HG03103 (cell line): ENCODE data around the gene STARD5.
"Not testable (repeated sequence)": the region's sequence is repeated elsewhere in the genome, so short reads cannot be mapped to it uniquely, and the experiment has no call there.

Source experiments
- ATAC-seq: cut with Tn5 transposase; IDR thresholded peaks from one replicate; pipeline ENCODE4 v1.9.1; 2021; ENCODE audit warnings: low read depth; ENCODE audit not compliant: unreplicated experiment

The STARD5 gene, protein sequence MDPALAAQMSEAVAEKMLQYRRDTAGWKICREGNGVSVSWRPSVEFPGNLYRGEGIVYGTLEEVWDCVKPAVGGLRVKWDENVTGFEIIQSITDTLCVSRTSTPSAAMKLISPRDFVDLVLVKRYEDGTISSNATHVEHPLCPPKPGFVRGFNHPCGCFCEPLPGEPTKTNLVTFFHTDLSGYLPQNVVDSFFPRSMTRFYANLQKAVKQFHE

GRCh38 chr15:81323944-81324881 lies at the start of gene STARD5:
Gene STARD5, minus strand, starts transcription at chr15:81324141. Its CDS starts 42 bp downstream, at chr15:81324099.
- peak; percentile 99 for ATAC-seq

DNA sequence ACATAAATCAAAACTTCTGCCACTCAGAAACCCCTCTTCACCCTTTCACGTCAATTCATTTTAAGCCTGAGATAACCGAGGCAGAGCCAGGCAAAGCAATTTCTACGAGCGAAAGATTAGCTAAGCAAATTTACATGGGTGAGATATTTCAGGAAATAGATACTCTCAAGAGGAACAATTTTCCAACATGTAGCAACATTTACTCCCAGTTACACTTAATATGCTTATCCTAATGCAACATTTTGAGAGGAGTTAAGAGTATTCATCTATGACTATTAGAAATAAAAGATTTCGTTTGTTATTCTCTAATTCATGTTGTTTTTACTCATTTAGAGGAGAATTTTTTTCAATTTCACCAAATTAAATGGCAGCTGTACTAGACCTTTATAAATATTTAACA lies 49.2 kb upstream of the STARD5 start:
- ATAC-seq, result no peak

DNA sequence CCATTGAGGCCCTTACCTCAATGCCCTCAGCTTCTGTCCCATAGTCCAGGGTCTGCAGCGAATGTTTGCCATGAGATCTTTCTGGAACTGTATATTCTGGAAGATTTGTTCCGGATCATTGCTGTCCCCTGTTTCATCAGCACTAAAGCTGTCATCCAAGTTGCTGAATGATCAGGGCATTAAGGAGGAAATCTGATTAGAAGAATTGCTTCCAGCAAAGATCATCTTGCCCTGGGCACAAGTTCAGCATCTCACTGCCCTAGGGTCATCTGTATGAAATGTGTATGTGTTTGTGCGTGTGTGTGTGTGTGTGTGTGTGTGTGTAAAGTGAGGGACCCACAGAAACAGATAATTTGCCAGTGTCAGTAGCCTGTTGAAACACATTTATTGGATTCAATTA lies 48.6 kb upstream of the STARD5 start:
- ATAC-seq, result no peak

GRCh38 chr15:81363718-81364500 lies 40.0 kb upstream of the STARD5 start:
- ATAC-seq, result no peak

GRCh38 chr15:81363276-81363675 lies 39.3 kb upstream of the STARD5 start:
- ATAC-seq, result no peak

- ATAC-seq, result no peak
Observed at GRCh38 chr15:81362790-81363189, 38.8 kb upstream of the STARD5 start.

GRCh38 chr15:81361891-81362290 lies 38.0 kb upstream of the STARD5 start:
- ATAC-seq, result no peak

GRCh38 chr15:81360491-81360890 lies 36.5 kb upstream of the STARD5 start:
- no peak for ATAC-seq

GRCh38 chr15:81358248-81358647 lies 34.3 kb upstream of the STARD5 start:
- ATAC-seq, result no peak

DNA sequence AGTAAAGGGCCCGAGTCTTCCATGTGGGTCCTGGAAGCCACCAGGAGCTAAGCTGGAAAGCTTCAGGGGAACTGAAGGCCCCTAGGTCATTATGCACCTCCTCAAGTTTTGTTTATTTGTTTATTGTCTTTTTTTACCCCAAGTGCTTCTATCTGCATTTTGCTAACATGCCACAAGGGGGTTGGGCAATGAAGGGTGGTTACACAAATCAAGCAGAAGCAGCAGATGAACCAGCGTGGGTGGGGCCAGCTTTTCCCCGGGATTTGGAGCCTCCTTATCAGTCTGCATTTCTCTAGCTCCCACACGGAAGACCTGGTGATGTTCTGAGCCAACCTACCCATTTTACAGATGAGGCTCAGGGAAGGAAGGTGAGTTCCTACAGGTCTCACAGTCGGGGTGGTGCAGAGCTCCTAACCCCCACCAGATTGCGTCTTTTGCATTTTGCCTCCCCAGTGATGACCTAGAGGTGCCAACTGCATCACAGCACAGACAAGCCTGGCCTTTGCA lies 33.3 kb upstream of the STARD5 start:
- ATAC-seq, result no peak

DNA sequence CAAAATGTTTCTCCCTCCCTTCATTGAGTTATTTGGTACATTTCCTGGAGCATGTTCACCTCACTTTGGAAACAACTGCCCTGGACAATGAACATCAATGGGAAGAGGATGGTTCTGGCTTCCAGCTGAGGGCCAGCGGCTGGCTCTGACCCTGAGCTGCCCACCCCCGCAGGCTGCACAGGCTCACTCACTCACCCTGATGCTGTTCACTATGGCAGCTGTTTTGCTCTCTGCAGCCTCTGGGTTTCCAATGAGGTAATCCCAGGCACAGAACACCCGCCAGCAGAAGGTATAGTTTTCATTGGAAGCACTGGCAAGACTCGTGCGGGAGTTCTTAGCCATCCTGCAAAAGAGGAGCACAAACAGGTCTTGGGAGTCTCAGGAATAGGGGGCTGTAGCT lies 32.3 kb upstream of the STARD5 start:
- ATAC-seq, result no peak

GRCh38 chr15:81351651-81352050 lies 27.7 kb upstream of the STARD5 start:
- ATAC-seq, result no peak

- ATAC-seq, result no peak
Observed at GRCh38 chr15:81349271-81349670, 25.3 kb upstream of the STARD5 start.

DNA sequence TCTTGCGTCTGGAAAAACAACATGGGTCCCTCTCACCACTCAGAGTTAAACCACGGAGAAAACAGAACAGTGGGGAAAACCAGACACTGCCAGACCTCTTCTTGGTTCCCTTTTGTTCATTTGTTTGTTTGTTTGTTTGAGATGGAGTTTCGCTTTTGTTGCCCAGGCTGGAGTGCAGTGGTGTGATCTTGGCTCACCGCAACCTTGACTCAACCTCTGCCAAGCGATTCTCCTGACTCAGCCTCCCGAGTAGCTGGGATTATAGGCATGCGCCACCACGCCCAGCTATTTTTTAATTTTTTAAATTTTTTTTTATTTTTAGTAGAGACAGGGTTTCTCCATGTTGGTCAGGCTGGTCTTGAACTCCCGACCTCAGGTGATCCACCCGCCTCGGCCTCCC lies 24.8 kb upstream of the STARD5 start:
- ATAC-seq, result not testable (repeated sequence)

- ATAC-seq, result no peak
Observed at GRCh38 chr15:81347910-81348309, 24.0 kb upstream of the STARD5 start.

GRCh38 chr15:81346611-81347010 lies 22.7 kb upstream of the STARD5 start:
- ATAC-seq, result no peak

- no peak for ATAC-seq
Observed at GRCh38 chr15:81343371-81343770, 19.4 kb upstream of the STARD5 start.

- no peak for ATAC-seq
Observed at GRCh38 chr15:81341351-81341750, 17.4 kb upstream of the STARD5 start.

GRCh38 chr15:81339851-81340250 lies 15.9 kb upstream of the STARD5 start:
- no peak for ATAC-seq

DNA sequence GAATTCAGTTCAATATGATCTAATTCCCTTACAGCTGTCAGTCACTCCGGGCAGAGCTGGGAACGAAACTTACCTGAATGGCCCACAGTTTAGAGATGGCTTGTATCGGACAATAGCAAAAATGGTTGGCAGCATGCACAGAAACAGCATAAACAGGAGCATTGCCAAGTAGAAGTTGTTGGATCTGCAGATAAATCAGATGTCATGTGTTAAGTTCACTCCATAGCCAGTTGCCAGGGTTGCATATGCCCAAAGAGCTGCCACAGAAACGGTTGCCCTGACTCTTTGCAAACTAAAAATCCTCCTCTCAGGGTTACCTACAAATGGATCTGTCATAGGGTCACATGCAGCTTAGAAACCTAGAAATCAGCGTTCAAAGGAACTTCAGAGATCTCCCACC lies 15.4 kb upstream of the STARD5 start:
- ATAC-seq, result no peak
